Chondrocyte (in vitro differentiated cells): ENCODE results near the gene IFT122. TPM values are rescaled to one million over a fixed set of nuclear protein-coding genes. Genes with fewer than 3 reads are reported as not detected.

ENCODE experiments used
- DNase-seq: peaks from one replicate; pipeline ENCODE4 v3.0.0; 2021; ENCODE audit warnings: mixed read lengths, low spot score
- H3K27ac Mint-ChIP-seq: one replicate; pipeline ENCODE4 v1.8.0; 2021; ENCODE audit warnings: mild to moderate bottlenecking, moderate library complexity, mixed read lengths; ENCODE audit not compliant: unreplicated experiment
- H3K27me3 Mint-ChIP-seq: 2 replicates; pipeline ENCODE4 v1.8.0; 2021; ENCODE audit warnings: low read depth, mixed read lengths
- H3K36me3 Mint-ChIP-seq: 2 replicates; pipeline ENCODE4 v1.8.0; 2021; ENCODE audit warnings: low read depth, mixed read lengths
- H3K4me1 Mint-ChIP-seq: 2 replicates; pipeline ENCODE4 v1.8.0; 2021; ENCODE audit warnings: low read depth, mild to moderate bottlenecking, mixed read lengths
- H3K4me3 Mint-ChIP-seq: one replicate; pipeline ENCODE4 v1.8.0; 2021; ENCODE audit warnings: mild to moderate bottlenecking, moderate library complexity, mixed read lengths; ENCODE audit not compliant: unreplicated experiment
- H3K9me3 Mint-ChIP-seq: 2 replicates; pipeline ENCODE4 v1.8.0; 2021; ENCODE audit warnings: low read depth, mixed read lengths
- total RNA-seq: library from RNA; stranded (reverse); gene quantifications from 3 replicates; pipeline ENCODE4 v1.2.1, GENCODE V29; 2021
- TF ChIP-seq, protein P1 (sequence below): fragments of 200-600 bp; sonication (generic); IDR thresholded peaks from 2 replicates; pipeline ENCODE4 v1.5.0; 2021; ENCODE audit warnings: antibody characterized with exemption, mild to moderate bottlenecking, moderate library complexity

The IFT122 gene
- total RNA-seq, 1 donor from 2014 or later = 16.2 TPM

DNA sequence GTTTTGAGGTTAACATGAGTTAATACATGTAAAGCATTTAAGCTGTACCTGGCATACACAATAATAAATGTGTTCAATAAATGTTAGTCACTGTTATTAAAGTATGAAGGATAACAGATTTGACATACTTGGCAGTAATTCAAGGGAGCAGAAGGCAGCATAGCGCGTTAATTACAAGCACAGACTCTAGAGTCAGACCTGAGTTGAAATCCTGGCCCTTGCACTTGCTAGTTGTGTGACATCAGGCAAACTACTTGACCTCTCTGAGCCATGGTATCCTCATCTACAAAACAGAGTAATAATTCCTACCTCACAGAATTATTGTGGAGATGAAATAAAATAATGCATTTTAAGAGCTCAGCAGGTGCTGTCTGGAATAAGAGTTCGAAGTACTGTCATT, 5.4 kb downstream of the IFT122 start:
- no peaks in the 10 kb centered on the region for H3K9me3 Mint-ChIP-seq
- peaks cover 37% of the 10 kb centered on the region for H3K4me1 Mint-ChIP-seq

DNA sequence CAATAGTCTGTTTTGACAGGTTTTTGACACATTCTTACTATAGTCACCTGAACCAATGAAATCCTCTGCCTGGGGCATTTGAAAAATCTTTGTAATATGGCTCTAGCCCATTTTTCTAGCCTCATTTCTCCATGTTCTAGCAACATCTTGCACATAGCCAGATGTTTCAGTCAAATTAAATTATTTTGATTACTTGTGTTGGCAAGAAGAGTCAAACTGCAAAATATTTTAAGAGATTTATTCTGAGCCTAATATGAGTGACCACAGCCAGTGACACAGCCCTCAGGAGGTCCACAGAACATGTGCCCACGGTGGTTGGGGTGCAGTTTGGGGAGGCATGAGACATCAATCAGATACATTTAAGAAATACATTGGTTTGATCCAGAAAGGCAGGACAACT, 6.9 kb downstream of the IFT122 start:
- Mint-ChIP-seq H3K36me3 (peaks cover 3% of the 10 kb centered on the region), H3K4me3 (no peak overlapping the region), H3K27ac (no peak overlapping the region), H3K4me1 (peaks cover 22% of the 10 kb centered on the region), H3K27me3 (no peaks in the 10 kb centered on the region), H3K9me3 (no peaks in the 10 kb centered on the region)
- TF ChIP-seq, protein P1, sequence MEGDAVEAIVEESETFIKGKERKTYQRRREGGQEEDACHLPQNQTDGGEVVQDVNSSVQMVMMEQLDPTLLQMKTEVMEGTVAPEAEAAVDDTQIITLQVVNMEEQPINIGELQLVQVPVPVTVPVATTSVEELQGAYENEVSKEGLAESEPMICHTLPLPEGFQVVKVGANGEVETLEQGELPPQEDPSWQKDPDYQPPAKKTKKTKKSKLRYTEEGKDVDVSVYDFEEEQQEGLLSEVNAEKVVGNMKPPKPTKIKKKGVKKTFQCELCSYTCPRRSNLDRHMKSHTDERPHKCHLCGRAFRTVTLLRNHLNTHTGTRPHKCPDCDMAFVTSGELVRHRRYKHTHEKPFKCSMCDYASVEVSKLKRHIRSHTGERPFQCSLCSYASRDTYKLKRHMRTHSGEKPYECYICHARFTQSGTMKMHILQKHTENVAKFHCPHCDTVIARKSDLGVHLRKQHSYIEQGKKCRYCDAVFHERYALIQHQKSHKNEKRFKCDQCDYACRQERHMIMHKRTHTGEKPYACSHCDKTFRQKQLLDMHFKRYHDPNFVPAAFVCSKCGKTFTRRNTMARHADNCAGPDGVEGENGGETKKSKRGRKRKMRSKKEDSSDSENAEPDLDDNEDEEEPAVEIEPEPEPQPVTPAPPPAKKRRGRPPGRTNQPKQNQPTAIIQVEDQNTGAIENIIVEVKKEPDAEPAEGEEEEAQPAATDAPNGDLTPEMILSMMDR = no peak
- DNase-seq = no peak

More for the DNA sequence above, 5.4 kb downstream of the IFT122 start:
- no peaks in the 10 kb centered on the region for H3K27me3 Mint-ChIP-seq
- TF ChIP-seq, protein P1 = no peak
- no peak overlapping the region for H3K4me3 Mint-ChIP-seq
- no peak for DNase-seq
- no peaks in the 10 kb centered on the region for H3K36me3 Mint-ChIP-seq
- no peak overlapping the region for H3K27ac Mint-ChIP-seq

DNA sequence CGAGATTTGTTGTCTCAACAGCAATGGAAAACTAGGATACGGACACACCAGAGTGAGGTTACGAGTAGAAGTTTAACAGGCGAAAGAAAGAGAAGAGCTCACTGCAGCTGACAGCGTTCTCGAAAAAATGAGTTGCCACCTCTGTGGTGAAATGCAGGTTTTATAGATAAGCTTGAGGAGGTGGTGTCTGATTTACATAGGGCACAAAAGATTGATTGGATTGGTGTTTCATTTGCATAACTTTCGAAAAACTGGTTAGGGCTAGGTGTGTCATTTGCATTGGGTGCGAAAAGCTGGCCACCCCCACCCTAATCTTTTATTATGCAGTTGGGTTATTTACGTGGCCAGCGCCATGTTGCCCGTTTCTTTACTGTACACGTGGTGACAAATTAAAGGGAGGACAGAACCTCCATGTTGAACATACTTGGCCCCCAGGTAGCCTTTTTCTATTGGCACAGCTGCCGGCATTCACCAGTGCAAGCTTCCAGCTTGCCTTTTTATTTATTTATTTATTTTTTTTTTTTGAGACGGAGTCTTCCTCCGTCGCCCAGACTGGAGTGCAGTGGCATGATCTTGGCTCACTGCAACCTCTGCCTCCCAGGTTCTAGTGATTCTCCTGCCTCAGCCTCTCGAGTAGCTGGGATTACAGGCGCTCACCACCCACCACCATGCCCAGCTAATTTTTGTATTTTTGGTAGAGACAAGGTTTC, 8.3 kb downstream of the IFT122 start:
- TF ChIP-seq, protein P1 = no peak
- peaks cover 17% of the 10 kb centered on the region for H3K36me3 Mint-ChIP-seq
- DNase-seq = no peak
- H3K27ac Mint-ChIP-seq = no peak overlapping the region
- no peaks in the 10 kb centered on the region for H3K9me3 Mint-ChIP-seq
- H3K4me1 Mint-ChIP-seq = peaks cover 9% of the 10 kb centered on the region
- H3K27me3 Mint-ChIP-seq = no peaks in the 10 kb centered on the region
- H3K4me3 Mint-ChIP-seq = no peak overlapping the region

DNA sequence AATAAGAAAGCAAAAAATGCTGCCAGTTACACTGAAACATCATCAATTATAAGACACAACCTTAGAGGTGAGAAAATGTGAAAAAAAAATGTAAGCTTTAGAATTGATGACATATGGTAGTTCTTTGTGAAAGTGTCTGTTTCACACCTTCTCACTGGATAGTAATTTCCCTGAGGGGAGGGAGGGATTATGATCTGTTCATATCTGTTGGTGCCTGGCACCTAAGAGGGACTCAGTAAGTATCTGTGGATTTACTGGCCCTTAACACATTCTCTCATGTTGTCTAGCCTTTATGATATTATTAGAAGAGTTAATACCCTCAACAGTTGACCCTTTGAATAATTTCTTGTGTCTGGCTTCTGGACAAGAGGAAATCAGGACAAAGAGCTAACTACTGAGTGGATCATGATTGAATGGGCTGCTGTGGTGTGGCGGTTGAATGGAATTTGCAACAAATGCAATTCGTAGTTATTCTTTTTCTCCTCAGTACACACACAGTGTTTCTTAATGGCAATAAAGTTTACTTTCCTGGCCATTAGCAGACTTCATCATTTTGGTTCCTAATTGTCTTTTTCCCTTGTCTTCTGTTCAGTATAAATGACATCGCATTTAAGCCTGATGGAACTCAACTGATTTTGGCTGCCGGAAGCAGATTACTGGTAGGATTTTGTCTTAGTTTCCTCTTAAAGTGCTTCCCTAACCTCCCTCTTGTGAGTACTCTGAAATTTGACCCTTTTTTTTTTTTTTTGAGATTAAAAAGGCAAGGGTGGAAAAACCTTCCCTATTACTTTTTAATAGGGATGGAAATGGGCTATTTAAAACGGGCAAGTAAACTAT, 9.5 kb downstream of the IFT122 start:
- H3K4me1 Mint-ChIP-seq = peaks cover 9% of the 10 kb centered on the region
- no peak overlapping the region for H3K4me3 Mint-ChIP-seq
- no peak for DNase-seq
- TF ChIP-seq, protein P1 = no peak
- peaks cover 19% of the 10 kb centered on the region for H3K36me3 Mint-ChIP-seq
- no peaks in the 10 kb centered on the region for H3K9me3 Mint-ChIP-seq
- H3K27me3 Mint-ChIP-seq = no peaks in the 10 kb centered on the region
- no peak overlapping the region for H3K27ac Mint-ChIP-seq

DNA sequence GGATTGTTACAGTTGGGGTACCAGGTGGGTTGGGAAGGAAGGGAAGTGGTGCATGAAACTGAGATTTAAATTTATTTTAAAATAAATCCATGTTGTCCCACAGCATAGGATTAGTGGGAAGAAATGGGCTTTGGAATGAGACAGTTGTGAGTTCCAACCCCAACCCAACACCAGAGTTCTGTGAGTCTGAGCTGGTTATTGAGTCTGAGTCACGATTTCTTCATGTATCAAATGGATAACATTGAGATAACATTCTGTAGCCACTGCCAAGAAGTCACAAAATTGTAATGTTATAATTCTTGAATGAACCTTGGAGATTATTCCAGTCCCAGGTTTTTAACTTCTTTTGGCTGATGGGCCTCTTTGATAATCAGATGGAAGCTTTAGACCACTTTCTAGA, 13.7 kb downstream of the IFT122 start:
- no peak overlapping the region for H3K27ac Mint-ChIP-seq
- no peak overlapping the region for H3K4me3 Mint-ChIP-seq
- no peak for DNase-seq
- H3K9me3 Mint-ChIP-seq = no peaks in the 10 kb centered on the region
- peaks cover 31% of the 10 kb centered on the region for H3K36me3 Mint-ChIP-seq
- no peaks in the 10 kb centered on the region for H3K27me3 Mint-ChIP-seq
- TF ChIP-seq, protein P1 = no peak
- no peaks in the 10 kb centered on the region for H3K4me1 Mint-ChIP-seq
